Retina (tissue), 1 donor: ENCODE results near the gene LRAT.
"Not testable (repeated sequence)": the region's sequence is repeated elsewhere in the genome, so short reads cannot be mapped to it uniquely, and the experiment has no call there.

Experiments used
- DNase-seq: peaks from one replicate; pipeline ENCODE4 v3.0.0-alpha.2; 2016

LRAT gene

DNA sequence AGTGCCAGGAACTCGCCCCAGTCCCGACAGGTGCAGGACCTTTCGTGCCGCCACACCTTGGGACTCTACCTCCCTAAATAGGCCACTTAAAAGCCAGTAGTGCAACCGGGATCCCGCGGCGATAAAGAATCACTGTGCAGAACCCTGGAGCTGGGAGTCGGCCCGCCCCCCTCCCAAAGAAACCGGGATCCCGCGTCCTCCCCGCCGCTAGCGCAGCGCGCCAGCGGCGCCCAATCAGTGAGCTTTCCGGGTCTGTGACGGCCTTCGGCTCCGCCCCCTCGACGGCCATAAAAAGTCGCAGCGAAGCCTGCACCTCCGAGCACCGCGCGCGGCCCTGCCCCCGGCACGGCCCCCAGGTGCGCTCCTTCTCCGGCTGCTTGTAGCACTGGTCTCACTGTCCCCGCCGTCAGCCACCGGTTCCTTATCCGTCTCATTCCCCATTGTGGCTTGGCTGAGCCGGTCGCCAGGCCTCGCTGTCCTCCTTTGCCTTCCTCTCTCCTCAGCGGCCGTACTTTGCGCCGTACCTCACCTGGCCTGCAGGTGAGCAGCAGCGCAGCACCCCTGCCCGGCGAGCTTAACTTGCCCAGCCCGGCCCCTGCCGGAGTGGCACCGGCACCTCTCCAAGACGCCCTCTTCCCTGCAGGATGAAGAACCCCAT is at the start of gene LRAT:
LRAT (plus strand) TSS at position 318 of the 658 bp plus-strand sequence; CDS start at position 645, 327 bp downstream.
- DNase-seq, result peak; percentile 70

DNA sequence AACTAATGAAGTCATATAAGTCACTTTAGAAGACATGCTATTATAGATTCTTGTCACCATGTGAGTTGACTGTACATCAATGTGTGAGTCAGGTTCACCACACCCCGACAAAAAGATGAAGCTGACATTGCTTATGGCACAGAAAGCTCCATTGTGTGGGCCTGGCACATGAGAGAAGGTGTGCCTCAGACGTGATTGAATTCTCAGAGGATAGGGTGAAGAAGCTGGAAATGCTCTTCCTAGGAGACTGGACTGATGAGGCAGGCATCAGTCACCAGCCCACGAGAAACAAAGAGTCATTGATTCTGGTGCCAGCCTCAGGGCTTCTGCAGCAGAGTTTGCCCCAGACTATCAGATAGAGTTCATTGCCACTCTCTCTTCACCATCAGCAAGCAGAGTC is 35.9 kb upstream of the LRAT start:
- no peak for DNase-seq

DNA sequence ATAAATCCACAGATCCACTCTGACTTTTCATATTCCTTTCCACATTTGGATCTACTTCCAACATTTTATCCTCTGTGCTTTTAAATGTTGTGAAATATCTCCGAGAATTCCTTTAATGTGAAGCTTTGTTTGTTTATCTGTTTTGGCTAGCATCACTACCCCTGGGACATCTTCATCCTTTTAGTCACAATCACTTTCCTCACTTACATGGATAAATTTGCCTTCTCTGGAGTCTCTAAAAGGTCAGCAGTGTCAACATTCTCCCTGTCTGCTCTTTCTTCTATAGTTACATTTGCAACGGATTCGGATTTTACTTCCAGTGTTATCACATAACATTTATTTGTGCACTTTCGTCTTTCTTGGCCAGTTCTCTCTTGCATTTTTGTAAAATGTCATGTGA is 34.2 kb upstream of the LRAT start:
- DNase-seq, result no peak

DNA sequence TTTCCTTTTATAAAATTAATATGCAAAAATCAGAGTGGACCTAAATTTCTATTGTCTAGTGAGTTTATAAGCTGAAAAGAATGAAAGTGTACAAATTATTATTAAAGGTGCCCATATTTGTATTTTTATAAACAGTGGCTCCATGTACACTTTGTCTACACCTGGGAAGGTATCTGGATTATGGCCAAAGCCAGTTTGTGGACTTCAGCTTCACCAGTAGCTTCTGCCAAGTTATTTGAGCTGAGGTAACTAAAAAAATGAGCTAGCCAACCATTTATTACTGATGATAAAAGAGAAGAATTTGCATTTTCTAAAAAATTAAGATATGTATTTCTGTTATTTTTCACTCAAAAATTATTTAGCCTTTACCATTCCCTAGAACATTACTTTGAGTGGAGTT is 32.3 kb upstream of the LRAT start:
- no peak for DNase-seq

DNA sequence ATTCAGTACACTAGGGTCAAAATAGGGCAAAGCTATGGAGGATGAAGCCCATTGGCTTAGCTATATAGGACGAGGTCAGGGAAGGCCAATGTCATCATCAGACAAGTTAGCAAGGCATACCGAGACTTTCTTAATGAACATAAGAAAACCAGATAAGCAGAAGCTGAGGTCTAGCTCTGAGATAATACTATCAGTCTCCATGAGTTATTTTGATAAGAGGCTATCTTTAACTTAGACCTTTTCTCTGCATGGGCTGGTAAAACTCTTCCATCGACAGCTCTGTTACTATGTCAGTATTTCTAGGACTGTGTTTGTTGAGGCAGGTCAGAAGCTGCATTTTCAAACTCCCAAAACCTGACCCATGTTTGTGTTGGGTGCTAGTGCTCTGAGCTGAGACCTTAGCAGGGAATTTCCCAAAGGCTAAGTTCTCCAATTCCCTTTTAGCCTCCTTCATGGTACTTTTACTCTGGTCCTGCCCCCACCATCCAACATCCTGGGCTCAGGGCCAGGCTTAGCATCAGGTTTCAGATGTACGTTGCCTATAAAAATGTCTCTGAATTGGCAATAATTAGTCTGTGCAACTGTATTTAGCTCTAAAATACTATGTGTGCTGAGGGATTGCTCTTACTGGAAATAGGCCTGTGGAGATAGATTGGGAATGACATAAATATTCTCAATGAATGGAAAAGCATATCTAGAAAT is 29.3 kb upstream of the LRAT start:
- DNase-seq, result no peak

DNA sequence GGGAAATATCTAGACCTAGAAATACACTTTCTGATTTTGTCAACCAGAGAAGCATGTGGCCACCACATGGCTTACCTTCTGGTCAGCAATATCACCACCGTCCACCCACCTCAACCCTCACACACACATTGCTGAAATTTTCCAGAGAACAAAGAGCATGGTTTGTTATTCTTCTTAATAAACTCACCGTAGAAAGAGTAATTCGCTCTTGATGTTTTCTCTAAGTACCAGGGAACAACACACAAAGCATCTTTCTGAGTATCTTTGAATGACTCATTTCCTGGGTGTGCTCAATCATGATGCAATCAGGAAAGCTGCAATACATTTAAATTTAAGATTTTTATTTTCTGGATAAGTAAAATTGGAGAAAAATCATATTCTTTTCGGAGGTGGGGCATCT is 24.7 kb upstream of the LRAT start:
- DNase-seq, result no peak

DNA sequence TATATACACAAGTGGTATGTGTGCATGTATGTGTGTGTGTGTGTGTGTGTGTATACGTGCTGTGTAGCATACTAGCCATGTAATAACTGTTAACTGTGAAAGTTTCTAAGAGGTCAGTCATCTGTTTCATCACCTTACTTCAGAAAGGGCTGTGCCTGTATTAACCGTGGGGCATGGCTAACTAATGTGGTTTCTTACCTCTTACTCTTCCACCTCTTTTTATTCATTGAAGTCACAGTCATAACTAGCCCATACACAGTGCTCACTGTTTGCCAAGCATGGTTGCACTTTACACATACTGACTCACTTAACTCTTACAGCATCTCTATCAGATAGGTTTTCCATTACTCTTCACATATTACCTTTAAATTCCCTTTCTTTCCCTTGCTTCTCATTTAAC is 23.7 kb upstream of the LRAT start:
- DNase-seq, result no peak

DNA sequence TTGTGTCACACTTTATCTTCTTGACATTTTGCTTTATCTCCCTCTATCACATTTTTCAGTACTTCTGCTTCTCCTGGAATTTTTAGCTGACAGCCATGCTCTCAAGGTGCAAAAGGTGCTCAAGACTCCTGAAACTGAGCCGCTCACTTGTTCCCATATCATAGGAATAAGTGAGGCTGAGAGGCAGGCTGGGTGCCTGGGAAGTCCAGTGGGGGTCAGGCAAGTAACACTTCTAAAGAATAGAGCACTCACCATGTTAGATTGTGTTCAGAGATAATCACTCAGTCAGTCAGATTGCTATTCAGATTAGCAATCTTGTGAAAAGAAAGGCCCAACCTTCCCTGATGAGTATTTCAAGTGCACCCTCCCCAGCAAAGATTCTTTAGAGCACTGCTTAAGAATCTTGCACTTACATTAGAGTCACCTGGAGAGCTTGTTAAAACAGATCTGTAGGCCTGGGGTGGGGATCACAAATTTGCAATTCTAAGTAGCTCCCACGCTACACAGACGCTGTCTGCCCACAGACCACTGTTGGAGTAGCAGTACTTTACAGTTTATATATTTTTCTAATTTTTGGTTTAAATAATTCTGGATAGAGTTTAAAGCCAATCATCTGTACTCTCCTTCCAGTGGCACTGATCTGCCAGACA is 23.1 kb upstream of the LRAT start:
- no peak for DNase-seq

DNA sequence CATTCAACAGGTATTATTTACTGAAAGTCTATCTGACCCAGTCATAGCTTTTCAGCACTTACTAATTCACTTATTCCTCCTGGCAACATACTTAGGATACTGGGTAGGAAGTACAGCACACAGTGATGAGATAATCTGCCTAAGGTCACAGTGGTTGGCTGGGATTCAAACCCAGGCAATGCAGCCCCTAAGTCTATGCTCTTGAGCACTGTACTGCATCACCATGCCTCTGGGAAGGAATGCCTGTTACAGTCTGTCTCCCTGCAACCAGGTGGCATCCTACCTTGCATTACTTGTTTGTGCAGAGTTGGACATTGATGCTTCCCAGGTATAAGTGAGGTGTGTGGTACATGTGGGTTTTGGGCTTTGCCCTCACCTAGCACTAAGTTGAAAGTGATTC is 21.5 kb upstream of the LRAT start:
- DNase-seq, result no peak

DNA sequence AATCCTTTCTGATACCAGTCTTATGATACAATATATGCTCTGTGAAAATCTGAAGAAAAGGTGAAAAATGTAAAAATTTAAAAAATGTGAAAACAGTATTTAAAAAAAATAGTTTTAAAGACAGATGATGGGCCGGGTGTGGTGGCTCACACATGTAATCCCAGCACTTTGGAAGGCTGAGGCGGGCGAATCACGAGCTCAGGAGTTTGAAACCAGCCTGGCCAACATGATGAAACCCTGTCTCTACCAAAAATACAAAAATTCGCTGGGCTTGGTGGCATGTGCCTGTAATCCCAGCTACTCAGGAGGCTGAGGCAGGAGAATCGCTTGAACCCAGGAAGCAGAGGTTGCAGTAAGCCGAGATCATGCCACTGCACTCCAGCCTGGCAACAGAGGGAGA is 20.2 kb upstream of the LRAT start:
- DNase-seq, result not testable (repeated sequence)

DNA sequence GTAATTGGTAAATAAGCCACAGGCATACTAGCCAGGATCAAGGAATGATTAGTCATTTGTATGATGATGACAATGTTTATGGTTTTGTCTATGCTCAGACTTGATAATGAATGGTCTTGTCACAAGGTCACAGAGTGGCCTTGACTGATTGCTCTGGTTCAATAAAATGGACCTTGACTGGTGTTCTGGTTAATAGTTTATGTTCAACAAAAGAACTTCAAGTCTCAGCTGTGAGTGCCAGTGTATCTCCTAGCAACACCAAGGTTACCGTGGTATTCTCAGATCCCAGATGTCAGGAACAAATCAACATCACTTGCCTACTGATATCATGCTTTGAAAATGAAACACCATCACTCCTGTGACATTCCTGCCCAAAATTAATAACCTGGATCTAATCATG is 16.3 kb upstream of the LRAT start:
- no peak for DNase-seq

DNA sequence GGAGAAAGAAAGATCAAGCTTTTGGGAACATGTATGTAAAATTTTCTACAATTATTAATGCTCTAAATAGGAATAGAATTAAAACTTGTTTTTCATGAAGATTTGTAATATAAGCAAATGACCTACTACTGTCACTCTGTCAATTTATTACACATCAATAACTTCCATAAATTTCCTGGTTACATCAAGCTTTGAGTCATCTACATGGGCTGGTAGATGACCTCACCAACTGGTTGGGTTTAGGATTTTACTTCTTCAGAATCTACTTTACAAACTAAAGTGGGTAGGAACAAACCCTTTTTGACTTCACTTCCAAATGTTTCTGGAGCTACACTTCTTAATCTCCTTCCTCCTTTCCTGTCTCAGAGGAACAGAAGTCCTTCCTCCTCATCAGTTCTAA is 12.0 kb upstream of the LRAT start:
- DNase-seq, result no peak

DNA sequence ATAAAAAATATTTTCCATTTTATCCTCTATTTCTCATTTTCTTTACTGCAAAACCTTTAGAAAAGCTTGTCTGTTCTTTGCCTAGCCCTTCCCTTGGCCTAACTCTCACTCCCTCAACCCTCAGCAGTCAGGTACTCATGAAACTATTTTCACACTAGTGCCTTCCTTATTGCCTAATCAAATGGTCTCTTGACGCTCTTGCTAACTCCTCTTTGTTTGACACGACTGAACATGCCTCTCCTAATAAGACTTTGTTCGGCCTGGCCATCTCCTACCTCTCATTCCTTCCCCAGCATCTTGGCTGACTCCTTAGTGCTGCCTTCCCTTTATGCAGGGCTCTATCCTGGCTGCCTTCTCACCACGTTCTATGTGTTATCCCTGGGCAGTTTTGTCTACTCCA is 11.1 kb upstream of the LRAT start:
- DNase-seq, result no peak

DNA sequence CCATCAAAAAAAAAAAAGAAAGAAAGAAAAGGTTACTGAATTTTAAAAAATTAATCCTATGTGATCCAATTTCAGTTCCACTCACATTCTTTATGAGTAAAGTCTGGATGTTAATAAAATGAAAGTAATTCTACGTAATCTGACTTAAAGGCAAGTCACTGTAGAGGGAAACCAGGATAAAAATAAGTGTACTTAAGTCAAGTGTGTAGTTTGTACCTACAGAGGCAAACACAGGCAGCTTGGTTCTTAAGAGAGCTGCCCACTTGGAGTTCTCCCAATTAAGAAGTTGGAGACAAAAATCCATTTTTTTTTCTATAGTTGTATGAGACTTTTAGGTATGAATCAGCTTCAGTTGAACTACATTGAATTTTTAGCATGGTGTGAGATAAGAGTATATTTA is 7.0 kb upstream of the LRAT start:
- no peak for DNase-seq

DNA sequence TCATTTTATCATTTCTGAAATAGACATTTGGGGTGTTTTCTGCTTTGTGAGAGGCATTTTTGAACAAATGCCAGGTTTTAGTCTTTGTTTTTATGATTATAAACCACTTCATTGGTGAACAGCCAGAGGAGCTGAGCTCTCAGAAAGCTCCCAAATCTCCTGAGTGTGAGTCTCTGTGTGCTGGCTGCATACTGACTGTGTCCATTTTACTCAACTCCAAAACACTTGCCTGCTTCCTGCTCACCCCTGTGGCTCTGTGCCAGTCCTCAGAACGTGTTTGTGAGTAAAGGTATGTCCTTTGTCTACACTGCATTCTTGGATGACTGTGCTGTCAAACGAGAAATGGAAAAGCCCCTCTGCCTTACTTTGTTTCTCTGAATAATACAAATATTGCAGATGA is 5.4 kb upstream of the LRAT start:
- no peak for DNase-seq

DNA sequence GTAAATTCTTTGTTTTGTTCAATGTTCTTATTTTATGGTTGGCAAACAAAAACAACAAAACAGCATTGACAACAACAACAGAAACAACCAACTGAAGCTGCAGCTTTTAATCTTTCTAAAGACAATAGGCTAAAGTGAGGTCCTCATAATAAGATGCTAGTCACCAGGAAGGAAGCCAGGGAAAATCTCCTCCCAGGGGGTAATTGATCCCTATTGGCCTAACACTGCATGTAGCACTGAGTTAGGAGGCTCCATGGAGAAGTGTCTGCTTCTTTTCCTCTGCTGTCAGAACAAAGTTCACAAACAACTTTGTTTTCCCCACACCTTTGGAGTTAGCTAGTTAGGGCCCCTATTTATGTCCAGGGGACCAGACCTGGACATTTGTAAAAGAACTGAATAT is 4.7 kb upstream of the LRAT start:
- no peak for DNase-seq

DNA sequence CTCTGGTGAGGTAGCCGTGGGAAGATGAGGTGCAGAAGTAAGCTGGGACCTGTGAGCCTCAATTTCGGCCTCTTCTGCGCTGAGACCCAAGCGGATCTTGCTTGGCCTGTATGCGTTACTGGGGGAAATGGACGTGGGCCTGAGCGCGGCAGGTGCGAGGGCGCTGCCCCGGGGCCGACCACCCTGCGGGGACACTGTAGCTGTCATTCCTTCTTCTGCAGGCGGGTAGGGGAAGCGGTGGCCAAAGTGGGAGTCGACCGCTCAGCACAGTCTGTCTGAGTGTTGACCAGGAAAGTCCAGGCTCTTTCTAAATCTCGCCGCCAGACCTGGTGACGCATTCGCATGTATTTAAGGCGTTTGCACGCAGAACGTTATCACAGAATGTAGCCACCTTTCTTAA is 3.3 kb upstream of the LRAT start:
- DNase-seq, result peak; percentile 51

DNA sequence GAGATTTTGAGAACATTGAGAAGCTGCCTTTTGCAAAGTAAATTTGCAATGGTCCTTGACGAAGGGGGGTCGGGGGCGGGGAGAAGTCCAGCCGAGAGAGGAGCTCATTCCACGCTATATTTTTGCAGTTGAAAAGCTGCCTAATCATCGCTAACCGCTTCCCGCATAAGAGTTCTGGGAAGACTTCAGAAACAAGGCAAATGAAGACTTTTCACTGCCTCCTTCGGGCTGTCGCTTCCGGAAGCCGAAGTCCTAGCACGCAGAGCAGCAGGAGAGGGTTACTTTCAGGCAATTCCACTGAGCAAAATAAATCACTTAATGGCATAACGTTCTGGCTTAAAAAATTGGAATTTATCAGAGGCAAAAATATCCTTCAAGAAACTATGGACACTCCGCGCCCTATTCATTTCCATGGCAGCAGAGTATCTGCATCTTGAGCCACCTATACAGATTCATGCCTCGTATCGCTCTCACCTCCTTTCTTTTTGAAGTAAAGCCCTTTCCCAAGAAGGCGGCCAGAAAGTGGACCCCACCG is 2.6 kb upstream of the LRAT start:
- DNase-seq, result peak; percentile 60

DNA sequence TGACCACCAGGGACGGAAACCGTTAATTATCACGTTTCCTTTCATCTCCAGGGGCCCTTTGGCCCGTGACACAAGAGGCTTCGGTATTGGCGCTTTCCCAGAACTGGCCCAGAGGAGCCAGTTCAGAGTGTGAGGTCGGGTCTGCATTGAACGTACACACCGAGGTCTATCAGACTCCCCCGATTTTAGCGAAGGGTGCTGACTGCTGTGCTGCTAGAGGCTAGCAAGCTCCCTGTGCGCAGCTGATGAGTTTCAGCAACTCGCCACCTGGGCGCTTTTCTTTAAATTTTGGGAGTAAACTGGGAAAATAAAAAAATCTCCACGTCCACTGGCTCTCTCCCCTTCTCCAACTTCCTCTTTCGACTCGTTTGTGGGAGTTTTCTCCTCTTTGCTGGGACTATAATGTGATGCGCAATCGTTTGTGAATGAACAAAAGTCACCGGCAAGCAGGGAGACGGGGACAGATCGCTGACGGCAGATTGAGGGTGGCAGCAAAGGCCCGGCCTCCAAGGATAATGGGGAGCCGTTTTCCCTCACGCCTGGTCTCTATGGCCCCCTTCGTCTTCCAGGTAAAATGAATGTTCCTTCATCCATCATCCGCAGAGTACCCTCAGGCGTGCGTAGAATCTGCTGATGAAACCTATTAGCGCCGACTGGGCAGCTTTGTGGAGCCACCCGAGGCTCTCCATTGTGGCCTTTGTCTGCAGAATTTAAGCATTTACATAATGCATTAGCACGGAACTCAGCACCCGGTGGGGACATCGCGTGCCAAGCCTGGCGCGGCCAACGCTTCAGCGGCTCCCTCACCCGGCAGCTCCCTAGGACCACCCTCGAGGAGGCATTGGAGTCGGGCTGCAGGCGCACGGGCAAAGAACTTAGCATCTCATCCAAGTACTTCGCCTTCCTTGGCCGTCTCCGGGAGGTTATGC is 1.6 kb upstream of the LRAT start:
- DNase-seq, result peak; percentile 82

DNA sequence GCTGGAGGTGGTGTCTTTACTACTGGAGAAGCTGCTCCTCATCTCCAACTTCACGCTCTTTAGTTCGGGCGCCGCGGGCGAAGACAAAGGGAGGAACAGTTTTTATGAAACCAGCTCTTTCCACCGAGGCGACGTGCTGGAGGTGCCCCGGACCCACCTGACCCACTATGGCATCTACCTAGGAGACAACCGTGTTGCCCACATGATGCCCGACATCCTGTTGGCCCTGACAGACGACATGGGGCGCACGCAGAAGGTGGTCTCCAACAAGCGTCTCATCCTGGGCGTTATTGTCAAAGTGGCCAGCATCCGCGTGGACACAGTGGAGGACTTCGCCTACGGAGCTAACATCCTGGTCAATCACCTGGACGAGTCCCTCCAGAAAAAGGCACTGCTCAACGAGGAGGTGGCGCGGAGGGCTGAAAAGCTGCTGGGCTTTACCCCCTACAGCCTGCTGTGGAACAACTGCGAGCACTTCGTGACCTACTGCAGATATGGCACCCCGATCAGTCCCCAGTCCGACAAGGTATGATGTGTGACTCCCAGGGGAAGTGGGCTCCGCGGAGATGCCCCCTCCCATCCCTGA is 634 bp downstream of the LRAT start:
- peak; percentile 52 for DNase-seq

DNA sequence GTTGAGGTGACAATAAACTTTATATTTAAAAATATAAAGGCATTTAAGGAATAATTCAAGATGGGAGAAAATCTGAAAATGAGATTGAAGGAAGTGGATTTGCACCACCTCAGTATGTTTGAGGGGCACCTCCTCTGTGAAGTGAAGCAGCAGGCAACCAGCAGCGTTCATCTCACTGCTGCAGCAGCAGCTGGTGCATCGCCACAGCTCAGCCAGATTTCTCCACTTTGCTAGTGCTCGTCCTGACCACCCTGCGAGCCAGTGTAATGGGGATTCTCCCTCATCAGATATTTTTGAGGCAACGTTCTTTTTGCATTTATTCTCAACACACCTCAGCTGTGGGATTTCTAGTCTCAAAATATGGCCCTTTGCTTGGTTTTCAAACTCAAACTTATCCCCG is 13.9 kb downstream of the LRAT start:
- DNase-seq, result no peak

DNA sequence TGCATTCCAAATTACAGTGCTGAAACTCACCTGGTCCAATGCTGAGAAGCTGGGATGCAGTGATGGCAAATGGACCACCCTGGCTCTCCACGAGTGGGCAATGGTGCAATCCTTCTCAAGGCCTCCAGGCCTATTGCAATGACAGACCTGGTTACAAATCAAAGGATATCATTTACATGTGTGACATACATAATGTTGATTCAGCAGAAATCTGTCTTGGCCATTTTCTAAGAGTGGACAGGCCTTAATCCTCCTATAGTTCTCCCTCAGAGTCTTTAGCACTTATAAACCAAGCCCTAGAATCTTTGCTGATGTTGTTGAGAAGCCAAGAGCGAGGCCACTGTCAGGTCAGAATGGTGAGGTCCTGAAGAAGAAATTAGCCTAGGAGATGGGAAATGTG is 17.1 kb downstream of the LRAT start:
- DNase-seq, result no peak

DNA sequence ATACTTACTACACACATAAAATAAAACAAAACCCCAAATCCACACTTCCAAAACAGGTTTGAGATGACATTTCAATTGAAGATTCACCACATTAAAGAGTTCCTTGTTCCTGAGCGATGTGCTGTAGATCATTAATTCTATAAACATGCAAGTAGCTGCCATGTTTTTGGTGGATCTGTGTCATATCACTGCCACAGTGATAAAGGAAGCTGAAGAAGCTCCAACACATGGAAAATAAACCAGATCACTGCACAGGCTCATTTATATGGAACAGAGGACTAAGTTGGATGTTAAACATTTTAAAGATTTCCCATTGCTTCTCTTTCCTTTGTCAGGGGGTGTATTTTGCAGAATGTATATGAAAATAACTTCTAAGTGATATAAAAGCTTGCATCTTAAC is 34.5 kb downstream of the LRAT start:
- DNase-seq, result no peak
